ENCODE measurements around the gene DOK6.

DOK6 gene

GRCh38 chr18:69612242-69612641 is 211.6 kb downstream of the DOK6 start:
- Mint-ChIP-seq H3K4me1 (no peaks in the 10 kb centered on the region), H3K4me3 (no peak overlapping the region), H3K27ac (no peak overlapping the region), H3K9me3 (no peaks in the 10 kb centered on the region), H3K36me3 (no peaks in the 10 kb centered on the region)
- DNase-seq (ENCODE audit: low spot score in 2 of 2), result no peak
- no peak for ATAC-seq

- DNase-seq (ENCODE audit: low spot score in 2 of 2), result no peak
- no peak for ATAC-seq
- Mint-ChIP-seq H3K4me1 (no peaks in the 10 kb centered on the region), H3K36me3 (no peaks in the 10 kb centered on the region), H3K27ac (no peak overlapping the region), H3K4me3 (no peak overlapping the region), H3K9me3 (no peaks in the 10 kb centered on the region)
Measured at GRCh38 chr18:69616114-69616513, 215.4 kb downstream of the DOK6 start.

- no peaks in the 10 kb centered on the region for H3K36me3 Mint-ChIP-seq
- no peak for DNase-seq (ENCODE audit: low spot score in 2 of 2)
- H3K4me1 Mint-ChIP-seq, result no peaks in the 10 kb centered on the region
- ATAC-seq, result no peak
- H3K9me3 Mint-ChIP-seq, result no peaks in the 10 kb centered on the region
- no peak overlapping the region for H3K4me3 Mint-ChIP-seq
- H3K27ac Mint-ChIP-seq, result no peak overlapping the region
Measured at GRCh38 chr18:69617408-69617807, 216.7 kb downstream of the DOK6 start.

- DNase-seq (ENCODE audit: low spot score in 2 of 2) (no peak), ATAC-seq (no peak)
- Mint-ChIP-seq H3K4me3 (no peak overlapping the region), H3K27ac (no peak overlapping the region), H3K9me3 (no peaks in the 10 kb centered on the region), H3K36me3 (no peaks in the 10 kb centered on the region), H3K4me1 (no peaks in the 10 kb centered on the region)
Measured at GRCh38 chr18:69617888-69618287, 217.2 kb downstream of the DOK6 start.

- Mint-ChIP-seq H3K4me1 (no peaks in the 10 kb centered on the region), H3K36me3 (no peaks in the 10 kb centered on the region), H3K27ac (no peak overlapping the region), H3K4me3 (no peak overlapping the region), H3K9me3 (no peaks in the 10 kb centered on the region)
- no peak for DNase-seq (ENCODE audit: low spot score in 2 of 2)
- ATAC-seq, result no peak
Measured at GRCh38 chr18:69622184-69622583, 221.5 kb downstream of the DOK6 start.

GRCh38 chr18:69622961-69623360 is 222.3 kb downstream of the DOK6 start:
- no peak overlapping the region for H3K27ac Mint-ChIP-seq
- no peaks in the 10 kb centered on the region for H3K36me3 Mint-ChIP-seq
- no peaks in the 10 kb centered on the region for H3K4me1 Mint-ChIP-seq
- ATAC-seq, result no peak
- H3K4me3 Mint-ChIP-seq, result no peak overlapping the region
- no peaks in the 10 kb centered on the region for H3K9me3 Mint-ChIP-seq
- no peak for DNase-seq (ENCODE audit: low spot score in 2 of 2)

GRCh38 chr18:69626171-69626570 is 225.5 kb downstream of the DOK6 start:
- no peak overlapping the region for H3K4me3 Mint-ChIP-seq
- no peak overlapping the region for H3K27ac Mint-ChIP-seq
- DNase-seq (ENCODE audit: low spot score in 2 of 2) (no peak), ATAC-seq (no peak)
- no peaks in the 10 kb centered on the region for H3K36me3 Mint-ChIP-seq
- no peaks in the 10 kb centered on the region for H3K4me1 Mint-ChIP-seq
- no peaks in the 10 kb centered on the region for H3K9me3 Mint-ChIP-seq

- no peaks in the 10 kb centered on the region for H3K36me3 Mint-ChIP-seq
- H3K27ac Mint-ChIP-seq, result no peak overlapping the region
- no peaks in the 10 kb centered on the region for H3K4me1 Mint-ChIP-seq
- H3K9me3 Mint-ChIP-seq, result no peaks in the 10 kb centered on the region
- no peak for ATAC-seq
- DNase-seq (ENCODE audit: low spot score in 2 of 2), result no peak
- no peak overlapping the region for H3K4me3 Mint-ChIP-seq
Measured at GRCh38 chr18:69626643-69627242, 226.1 kb downstream of the DOK6 start.

- Mint-ChIP-seq H3K36me3 (no peaks in the 10 kb centered on the region), H3K9me3 (no peaks in the 10 kb centered on the region), H3K4me3 (no peak overlapping the region), H3K4me1 (no peaks in the 10 kb centered on the region), H3K27ac (no peak overlapping the region)
- ATAC-seq, result no peak
- DNase-seq (ENCODE audit: low spot score in 2 of 2), result no peak
Measured at GRCh38 chr18:69628774-69629359, 228.2 kb downstream of the DOK6 start.

- Mint-ChIP-seq H3K27ac (no peak overlapping the region), H3K4me3 (no peak overlapping the region), H3K4me1 (peaks cover 5% of the 10 kb centered on the region), H3K36me3 (no peaks in the 10 kb centered on the region), H3K9me3 (no peaks in the 10 kb centered on the region)
- ATAC-seq (peak; percentile 51), DNase-seq (ENCODE audit: low spot score in 2 of 2) (no peak)
Measured at GRCh38 chr18:69631281-69631680, 230.6 kb downstream of the DOK6 start.

GRCh38 chr18:69635482-69635881 is 234.8 kb downstream of the DOK6 start:
- Mint-ChIP-seq H3K36me3 (no peaks in the 10 kb centered on the region), H3K4me3 (no peak overlapping the region), H3K9me3 (no peaks in the 10 kb centered on the region), H3K4me1 (peaks cover 5% of the 10 kb centered on the region), H3K27ac (no peak overlapping the region)
- no peak for ATAC-seq
- DNase-seq (ENCODE audit: low spot score in 2 of 2), result no peak

- ATAC-seq (peak; percentile 79), DNase-seq (ENCODE audit: low spot score in 2 of 2) (no peak)
- Mint-ChIP-seq H3K4me1 (peaks cover 5% of the 10 kb centered on the region), H3K36me3 (no peaks in the 10 kb centered on the region), H3K4me3 (no peak overlapping the region), H3K27ac (no peak overlapping the region), H3K9me3 (no peaks in the 10 kb centered on the region)
Measured at GRCh38 chr18:69636529-69637301, 236.0 kb downstream of the DOK6 start.

- DNase-seq (ENCODE audit: low spot score in 2 of 2), result no peak
- Mint-ChIP-seq H3K4me3 (no peak overlapping the region), H3K4me1 (peaks cover 5% of the 10 kb centered on the region), H3K9me3 (no peaks in the 10 kb centered on the region), H3K27ac (no peak overlapping the region), H3K36me3 (no peaks in the 10 kb centered on the region)
- no peak for ATAC-seq
Measured at GRCh38 chr18:69638056-69638455, 237.4 kb downstream of the DOK6 start.

GRCh38 chr18:69647702-69648101 is 247.0 kb downstream of the DOK6 start:
- ATAC-seq, result no peak

GRCh38 chr18:69648486-69648885 is 247.8 kb downstream of the DOK6 start:
- Mint-ChIP-seq H3K4me3 (no peak overlapping the region), H3K9me3 (no peaks in the 10 kb centered on the region), H3K36me3 (no peaks in the 10 kb centered on the region), H3K4me1 (no peaks in the 10 kb centered on the region), H3K27ac (no peak overlapping the region)
- DNase-seq (ENCODE audit: low spot score in 2 of 2) (no peak), ATAC-seq (no peak)

More at GRCh38 chr18:69647702-69648101, 247.0 kb downstream of the DOK6 start:
- Mint-ChIP-seq H3K27ac (no peak overlapping the region), H3K4me1 (no peaks in the 10 kb centered on the region), H3K36me3 (no peaks in the 10 kb centered on the region), H3K9me3 (no peaks in the 10 kb centered on the region), H3K4me3 (no peak overlapping the region)
- DNase-seq (ENCODE audit: low spot score in 2 of 2), result no peak

GRCh38 chr18:69649684-69650083 is 249.0 kb downstream of the DOK6 start:
- Mint-ChIP-seq H3K9me3 (no peaks in the 10 kb centered on the region), H3K27ac (no peak overlapping the region), H3K4me3 (no peak overlapping the region), H3K4me1 (no peaks in the 10 kb centered on the region), H3K36me3 (no peaks in the 10 kb centered on the region)
- DNase-seq (ENCODE audit: low spot score in 2 of 2) (no peak), ATAC-seq (no peak)

All from stimulated activated effector memory CD8-positive, alpha-beta T cell treated with anti-CD3 and anti-CD28 coated beads, Interleukin-12 subunit alpha, Interleukin-12 subunit beta, amount 100 ng/mL, for 72 hours (primary cell).